Smooth muscle cell (in vitro differentiated cells): ENCODE data around the gene GPC5. TPM values are rescaled to one million over a fixed set of nuclear protein-coding genes. Genes with fewer than 3 reads are reported as not detected.

Experiments
- DNase-seq: peaks from one replicate; lab custom pipeline; 2025; ENCODE audit not compliant: unreplicated experiment; lab: John Stamatoyannopoulos, UW
- H2AFZ ChIP-seq: fragments of 200-600 bp; sonication (generic); 2 replicates; pipeline ENCODE4 v1.6.0; 2016; ENCODE audit warnings: antibody characterized with exemption, low read depth, mild to moderate bottlenecking
- H3F3A ChIP-seq: fragments of 200-600 bp; sonication (generic); 2 replicates; pipeline ENCODE4 v1.6.0; 2017; ENCODE audit warnings: antibody characterized with exemption, low read depth
- H3K27ac ChIP-seq: fragments of 200-600 bp; sonication (generic); 2 replicates; pipeline ENCODE4 v1.5.1; 2016; ENCODE audit warnings: low read depth, mild to moderate bottlenecking
- H3K27me3 ChIP-seq: fragments of 200-600 bp; sonication (generic); 2 replicates; pipeline ENCODE4 v1.6.1; 2016; ENCODE audit warnings: low read depth, mild to moderate bottlenecking
- H3K36me3 ChIP-seq: fragments of 200-600 bp; sonication (generic); 2 replicates; pipeline ENCODE4 v1.5.1; 2016; ENCODE audit warnings: low read depth
- H3K4me1 ChIP-seq: fragments of 200-600 bp; sonication (generic); 2 replicates; pipeline ENCODE4 v1.5.1; 2016; ENCODE audit warnings: low read depth
- H3K4me2 ChIP-seq: fragments of 200-600 bp; sonication (generic); 2 replicates; pipeline ENCODE4 v1.6.0; 2016; ENCODE audit warnings: mild to moderate bottlenecking
- H3K4me3 ChIP-seq: fragments of 200-600 bp; sonication (generic); 2 replicates; pipeline ENCODE4 v1.5.1; 2016; ENCODE audit warnings: mild to moderate bottlenecking
- H3K79me2 ChIP-seq: fragments of 200-600 bp; sonication (generic); 2 replicates; pipeline ENCODE4 v1.6.0; 2016; ENCODE audit warnings: low read depth, mild to moderate bottlenecking
- H3K9ac ChIP-seq: fragments of 200-600 bp; sonication (generic); 2 replicates; pipeline ENCODE4 v1.6.0; 2016; ENCODE audit warnings: low read depth
- H3K9me3 ChIP-seq: fragments of 200-600 bp; sonication (generic); replicated peaks from 2 replicates; pipeline ENCODE4 v1.5.1; 2016; ENCODE audit warnings: low read depth
- H4K20me1 ChIP-seq: fragments of 200-600 bp; sonication (generic); 2 replicates; pipeline ENCODE4 v1.6.0; 2016; ENCODE audit warnings: low read depth
- CTCF ChIP-seq: fragments of 200-600 bp; sonication (generic); IDR thresholded peaks from 2 replicates; pipeline ENCODE4 v1.5.1; 2017; ENCODE audit warnings: borderline replicate concordance, mild to moderate bottlenecking, antibody characterized with exemption; ENCODE audit not compliant: insufficient read depth, poor library complexity, severe bottlenecking
- WGBS: methylation state at CpG from one replicate; pipeline ENCODE4 v1.1.7; 2016; ENCODE audit warnings: low lambda C conversion rate; 5-methylcytosine and 5-hydroxymethylcytosine counted together
- polyA plus RNA-seq: library from polyadenylated mRNA; unstranded; fragments of >200 nt; fragmentation: Nextera tagmentation; extraction: Ambion mirVana; gene quantifications from 2 replicates; pipeline ENCODE4 v1.2.1, GENCODE V29; 2016
- total RNA-seq: library from RNA; depleted of rRNA; stranded (reverse); fragments of >200 nt; gene quantifications from 2 replicates; pipeline ENCODE4 v1.2.3, GENCODE V29; 2014

GPC5 gene
- total and polyA plus RNA-seq, 2 experiments from 2014 or later = 0.99 to 1.0 TPM

- Histone ChIP-seq H3F3A (no peaks in the 10 kb centered on the region), H4K20me1 (no peaks in the 10 kb centered on the region), H3K4me3 (no peak overlapping the region), H3K36me3 (no peaks in the 10 kb centered on the region), H3K9ac (no peak overlapping the region), H3K27ac (no peak overlapping the region), H3K27me3 (no peaks in the 10 kb centered on the region), H3K79me2 (no peaks in the 10 kb centered on the region), H3K4me2 (no peak overlapping the region), H3K9me3 (no peaks in the 10 kb centered on the region), H3K4me1 (no peaks in the 10 kb centered on the region), H2AFZ (no peak overlapping the region)
- 93% methylated on average over 3 of the region's 3 CpGs for WGBS
- DNase-seq = no peak
- no peak for TF ChIP-seq CTCF
Observed at GRCh38 chr13:92767468-92767867, 1369.0 kb downstream of the GPC5 start.

- H3K79me2 ChIP-seq = no peaks in the 10 kb centered on the region
- H3F3A ChIP-seq = no peaks in the 10 kb centered on the region
- H3K27me3 ChIP-seq = no peaks in the 10 kb centered on the region
- H2AFZ ChIP-seq = no peak overlapping the region
- TF ChIP-seq CTCF = no peak
- H3K9ac ChIP-seq = no peak overlapping the region
- no peaks in the 10 kb centered on the region for H3K36me3 ChIP-seq
- H3K4me3 ChIP-seq = no peak overlapping the region
- H3K4me2 ChIP-seq = no peak overlapping the region
- DNase-seq = no peak
- no peaks in the 10 kb centered on the region for H4K20me1 ChIP-seq
- H3K4me1 ChIP-seq = no peaks in the 10 kb centered on the region
- WGBS = 93% methylated on average over 4 of the region's 4 CpGs
- H3K9me3 ChIP-seq = no peaks in the 10 kb centered on the region
- H3K27ac ChIP-seq = no peak overlapping the region
Observed at GRCh38 chr13:92768602-92769001, 1370.2 kb downstream of the GPC5 start.

GRCh38 chr13:92769046-92769445 lies 1370.6 kb downstream of the GPC5 start:
- no peaks in the 10 kb centered on the region for H3K27me3 ChIP-seq
- TF ChIP-seq CTCF = no peak
- DNase-seq = no peak
- no peaks in the 10 kb centered on the region for H3K4me1 ChIP-seq
- H3K4me2 ChIP-seq = no peak overlapping the region
- H3K79me2 ChIP-seq = no peaks in the 10 kb centered on the region
- WGBS = 94% methylated on average over 1 of the region's 1 CpG
- no peaks in the 10 kb centered on the region for H3F3A ChIP-seq
- H3K27ac ChIP-seq = no peak overlapping the region
- no peaks in the 10 kb centered on the region for H3K36me3 ChIP-seq
- H3K4me3 ChIP-seq = no peak overlapping the region
- no peak overlapping the region for H2AFZ ChIP-seq
- H3K9me3 ChIP-seq = no peaks in the 10 kb centered on the region
- no peaks in the 10 kb centered on the region for H4K20me1 ChIP-seq
- H3K9ac ChIP-seq = no peak overlapping the region

- no peaks in the 10 kb centered on the region for H3K27me3 ChIP-seq
- H3K4me1 ChIP-seq = no peaks in the 10 kb centered on the region
- H3K36me3 ChIP-seq = no peaks in the 10 kb centered on the region
- no peaks in the 10 kb centered on the region for H3F3A ChIP-seq
- no peaks in the 10 kb centered on the region for H3K79me2 ChIP-seq
- H3K4me3 ChIP-seq = no peak overlapping the region
- H2AFZ ChIP-seq = no peak overlapping the region
- no peak overlapping the region for H3K9ac ChIP-seq
- no peak overlapping the region for H3K4me2 ChIP-seq
- DNase-seq = no peak
- no peaks in the 10 kb centered on the region for H3K9me3 ChIP-seq
- no peak for TF ChIP-seq CTCF
- H4K20me1 ChIP-seq = no peaks in the 10 kb centered on the region
- WGBS = 82% methylated on average over 3 of the region's 3 CpGs
- no peak overlapping the region for H3K27ac ChIP-seq
Observed at GRCh38 chr13:92775658-92776057, 1377.2 kb downstream of the GPC5 start.
